H1 (cell line): Measurements from ENCODE around the gene PKMYT1. TPM values are rescaled to one million over a fixed set of nuclear protein-coding genes. Genes with fewer than 3 reads are reported as not detected.
A peak's percentile ranks its signal among the peaks of the same experiment; 100 is the strongest.

ENCODE experiments used
- CTCF ChIA-PET: fragments of 300-600 bp; sonication (Branson Sonifier 250); formaldehyde crosslinking; loops from one replicate; lab custom pipeline; 2021; ENCODE audit not compliant: partially characterized antibody; lab: Charles Lee
- POLR2A ChIA-PET: fragments of 300-600 bp; sonication (Branson Sonifier 250); formaldehyde crosslinking; loops from one replicate; lab custom pipeline; 2021; ENCODE audit warnings: inconsistent platforms; ENCODE audit not compliant: partially characterized antibody; lab: Charles Lee
- DNase-seq, 2 experiments: peaks; one replicate each; pipeline versions ENCODE4 v3.0.0 to v3.0.0-alpha.2; 2010 to 2022; ENCODE audit warnings: low spot score in 2 of 2, low read depth in 1 of 2, mixed read lengths in 1 of 2
- FAIRE-seq: peaks from 2 replicates; lab custom pipeline; 2011; peaks lifted over from hg19 to GRCh38; lab: Jason Lieb, UNC
- H2AFZ ChIP-seq: 2 replicates; pipeline ENCODE4 v1.8.1; 2012; ENCODE audit warnings: low read length, inconsistent platforms
- H2AK5ac ChIP-seq: 2 replicates; pipeline ENCODE4 v1.6.1; 2013; ENCODE audit warnings: low read depth, low read length
- H2BK120ac ChIP-seq: replicated peaks from 2 replicates; pipeline ENCODE3; 2013; ENCODE audit warnings: low read depth, low read length, inconsistent platforms
- H2BK12ac ChIP-seq: 2 replicates; pipeline ENCODE4 v1.6.1; 2013; ENCODE audit warnings: low read depth, low read length
- H2BK15ac ChIP-seq: 2 replicates; pipeline ENCODE4 v1.6.1; 2013; ENCODE audit warnings: low read length
- H2BK20ac ChIP-seq: 2 replicates; pipeline ENCODE4 v1.6.1; 2013; ENCODE audit warnings: low read length
- H2BK5ac ChIP-seq: 2 replicates; pipeline ENCODE4 v1.6.1; 2013; ENCODE audit warnings: low read depth, low read length
- H3K14ac ChIP-seq: 2 replicates; pipeline ENCODE4 v1.6.1; 2013; ENCODE audit warnings: inconsistent platforms; ENCODE audit not compliant: insufficient read length
- H3K18ac ChIP-seq: 2 replicates; pipeline ENCODE4 v1.6.1; 2013; ENCODE audit warnings: low read length; ENCODE audit errors: extremely low read depth
- H3K23ac ChIP-seq: 2 replicates; pipeline ENCODE4 v1.6.1; 2013; ENCODE audit warnings: inconsistent platforms; ENCODE audit not compliant: insufficient read length
- H3K23me2 ChIP-seq: 2 replicates; pipeline ENCODE4 v1.6.1; 2013; ENCODE audit warnings: low read depth, low read length
- H3K27ac ChIP-seq: 2 replicates; pipeline ENCODE4 v1.6.1; 2011; ENCODE audit warnings: low read depth, low read length, inconsistent platforms
- H3K27me3 ChIP-seq, 4 experiments: replicated peaks in 1 of 4; 1 replicate in 1 of 4; 2 replicates in 3 of 4; pipeline versions ENCODE4 v1.6.1 to v1.8.1; 2011 to 2013; ENCODE audit warnings: low read length in 3 of 4, mild to moderate bottlenecking in 3 of 4, inconsistent platforms in 2 of 4, mixed read lengths in 2 of 4, moderate library complexity in 1 of 4; ENCODE audit not compliant: control insufficient read depth in 3 of 4, insufficient read depth in 3 of 4; ENCODE audit errors: extremely low read depth in 1 of 4
- H3K36me3 ChIP-seq, 4 experiments: 2 replicates each; pipeline versions ENCODE4 v1.6.1 to v1.8.1; 2011 to 2013; ENCODE audit warnings: mild to moderate bottlenecking in 4 of 4, low read length in 3 of 4, moderate library complexity in 2 of 4, control low read depth in 1 of 4, inconsistent platforms in 1 of 4; ENCODE audit not compliant: insufficient read depth in 4 of 4, control insufficient read depth in 2 of 4
- H3K4ac ChIP-seq: replicated peaks from 2 replicates; pipeline ENCODE3; 2013; ENCODE audit warnings: low read length, low read depth, mixed read lengths, inconsistent platforms; ENCODE audit not compliant: insufficient read length
- H3K4me1 ChIP-seq, 4 experiments: replicated peaks in 1 of 4; 1 replicate in 1 of 4; 2 replicates in 3 of 4; pipeline versions ENCODE4 v1.6.1 to v1.8.1; 2011 to 2013; ENCODE audit warnings: low read length in 3 of 4, inconsistent platforms in 2 of 4, mixed read lengths in 1 of 4; ENCODE audit not compliant: insufficient read depth in 4 of 4, control insufficient read depth in 3 of 4
- H3K4me2 ChIP-seq, 2 experiments: 2 replicates each; pipeline versions ENCODE4 v1.6.1 to v1.8.1; 2011 to 2013; ENCODE audit warnings: low read depth in 2 of 2, low read length in 2 of 2, control low read depth in 1 of 2, inconsistent platforms in 1 of 2, mild to moderate bottlenecking in 1 of 2; ENCODE audit not compliant: insufficient read depth in 1 of 2
- H3K4me3 ChIP-seq, 4 experiments: fragments of 200-600, 300-600 bp in 1 of 4; sonication (generic), shearing (Covaris generic), sonication (Bioruptor Twin) in 1 of 4; 2 replicates each; pipeline versions ENCODE4 v1.5.1 to v1.8.1; 2011 to 2016; ENCODE audit warnings: low read length in 4 of 4, low read depth in 3 of 4, control low read depth in 2 of 4, inconsistent platforms in 2 of 4, mild to moderate bottlenecking in 2 of 4, mixed read lengths in 1 of 4, moderate library complexity in 1 of 4; ENCODE audit not compliant: insufficient read depth in 2 of 4; ENCODE audit errors: extremely low read depth in 1 of 4
- H3K56ac ChIP-seq: replicated peaks from 2 replicates; pipeline ENCODE3; 2013; ENCODE audit warnings: low read depth, mild to moderate bottlenecking, mixed read lengths, low read length, inconsistent platforms; ENCODE audit not compliant: insufficient read length
- H3K79me1 ChIP-seq: 2 replicates; pipeline ENCODE4 v1.6.1; 2013; ENCODE audit warnings: low read depth, low read length, control low read depth
- H3K79me2 ChIP-seq, 2 experiments: 2 replicates each; pipeline versions ENCODE4 v1.6.1 to v1.8.1; 2012 to 2013; ENCODE audit warnings: low read length in 2 of 2, mild to moderate bottlenecking in 2 of 2, inconsistent platforms in 1 of 2; ENCODE audit not compliant: insufficient read depth in 2 of 2, control insufficient read depth in 1 of 2
- H3K9ac ChIP-seq, 4 experiments: replicated peaks in 1 of 4; 1 replicate in 1 of 4; 2 replicates in 3 of 4; pipeline versions ENCODE4 v1.6.1 to v1.8.1; 2011 to 2013; ENCODE audit warnings: low read depth in 3 of 4, low read length in 3 of 4, control low read depth in 2 of 4, mild to moderate bottlenecking in 2 of 4, moderate library complexity in 2 of 4, inconsistent platforms in 1 of 4; ENCODE audit errors: extremely low read depth in 1 of 4
- H3K9me3 ChIP-seq, 2 experiments: 2 replicates each; pipeline versions ENCODE4 v1.6.1 to v1.8.1; 2012 to 2013; ENCODE audit warnings: mild to moderate bottlenecking in 2 of 2, moderate library complexity in 2 of 2, control low read depth in 1 of 2, inconsistent platforms in 1 of 2, low read depth in 1 of 2, low read length in 1 of 2, mixed read lengths in 1 of 2; ENCODE audit not compliant: insufficient read depth in 2 of 2
- H4K20me1 ChIP-seq, 2 experiments: replicated peaks in 1 of 2; 2 replicates each; pipeline versions ENCODE3 to v1.8.1; 2011 to 2013; ENCODE audit warnings: inconsistent platforms in 2 of 2, low read length in 2 of 2, mild to moderate bottlenecking in 1 of 2; ENCODE audit not compliant: insufficient read depth in 2 of 2, control insufficient read depth in 1 of 2
- H4K5ac ChIP-seq: 2 replicates; pipeline ENCODE4 v1.6.1; 2013; ENCODE audit warnings: low read length, low read depth, mixed read lengths, inconsistent platforms; ENCODE audit not compliant: insufficient read length
- H4K8ac ChIP-seq: 2 replicates; pipeline ENCODE4 v1.8.0; 2013; ENCODE audit warnings: mild to moderate bottlenecking, moderate library complexity, low read length, inconsistent platforms; ENCODE audit not compliant: insufficient read depth; ENCODE audit errors: extremely low read depth
- H4K91ac ChIP-seq: replicated peaks from 2 replicates; pipeline ENCODE3; 2013; ENCODE audit warnings: low read length, mixed read lengths, inconsistent platforms; ENCODE audit not compliant: insufficient read length
- BCL11A ChIP-seq, 2 experiments: IDR thresholded peaks; one replicate each; pipeline ENCODE4 v1.6.1; 2011; ENCODE audit warnings: low read depth in 2 of 2, low read length in 2 of 2, mild to moderate bottlenecking in 2 of 2
- CTCF ChIP-seq, 3 experiments: IDR thresholded peaks; 1 replicate in 2 of 3; 2 replicates in 1 of 3; pipeline versions ENCODE4 v1.5.1 to v1.6.1; 2011; ENCODE audit warnings: low read length in 3 of 3, mild to moderate bottlenecking in 3 of 3, inconsistent platforms in 2 of 3, low read depth in 1 of 3, moderate library complexity in 1 of 3; ENCODE audit not compliant: insufficient read depth in 1 of 3; ENCODE audit errors: control extremely low read depth in 1 of 3
- KDM4A ChIP-seq: IDR thresholded peaks from one replicate; pipeline ENCODE4 v1.7.1; 2012; ENCODE audit warnings: low read depth, mild to moderate bottlenecking, moderate library complexity, low read length, inconsistent platforms; ENCODE audit not compliant: severe bottlenecking
- MAFK ChIP-seq: IDR thresholded peaks from 2 replicates; pipeline ENCODE4 v1.6.1; 2012; ENCODE audit warnings: low read depth, mild to moderate bottlenecking, improper control_type of control experiment, low read length
- SIRT6 ChIP-seq: IDR thresholded peaks from one replicate; pipeline ENCODE4 v1.7.1; 2012; ENCODE audit warnings: low read length, inconsistent platforms
- SIX5 ChIP-seq: IDR thresholded peaks from 2 replicates; pipeline ENCODE4 v1.6.1; 2011; ENCODE audit warnings: mild to moderate bottlenecking, low read depth, low read length
- SP2 ChIP-seq: IDR thresholded peaks from 2 replicates; pipeline ENCODE4 v1.6.1; 2012; ENCODE audit warnings: mild to moderate bottlenecking, low read length, inconsistent platforms
- SRF ChIP-seq: IDR thresholded peaks from 2 replicates; pipeline ENCODE4 v1.6.1; 2011; ENCODE audit warnings: mild to moderate bottlenecking, low read depth, low read length, moderate library complexity
- WGBS, 2 experiments: shearing (Covaris generic) in 1 of 2; methylation state at CpG; one replicate each; pipeline versions ENCODE4 v1.1.6 to v1.1.7; 2013 to 2015; ENCODE audit warnings: low lambda C conversion rate in 2 of 2, mixed read lengths in 2 of 2, inconsistent platforms in 1 of 2, low coverage in 1 of 2, missing lambda C conversion rate in 1 of 2; ENCODE audit not compliant: insufficient replicate concordance in 2 of 2, insufficient coverage in 1 of 2, insufficient read length in 1 of 2; ENCODE audit errors: extremely low coverage in 1 of 2, missing lambda C conversion rate in 1 of 2; 5-methylcytosine and 5-hydroxymethylcytosine counted together
- polyA plus RNA-seq, 7 experiments: library from polyadenylated mRNA; depleted of rRNA in 3 of 7; stranded (reverse) in 5 of 7; unstranded in 2 of 7; fragments of >200 nt in 5 of 7; fragments of 200-250 nt in 2 of 7; gene quantifications; 1 replicate in 5 of 7; 2 replicates in 1 of 7; 4 replicates in 1 of 7; pipeline versions ENCODE4 v1.2.1 to v1.2.3, GENCODE V29; 2011 to 2013; ENCODE audit warnings: missing spikeins in 2 of 7, mixed read lengths in 2 of 7
- total RNA-seq: library from RNA; stranded (reverse); fragmentation: NEBNext Ultra II Directional; extraction: Animal tissue kit (Norgen Biotek cat#: 25700); gene quantifications from 2 replicates; pipeline ENCODE4 v1.2.1, GENCODE V29; 2021

PKMYT1 gene
- total and polyA plus RNA-seq, 2 of the 8 experiments (the other 6 are each of a cell fraction or from before 2014, with no cell fraction given): 74.7 to 85.2 TPM

- peaks cover 10 to 18% (median 11%) of the 10 kb centered on the region in 4 experiments; a peak in 6 of 8 replicates for H3K36me3 ChIP-seq
- H3K4ac ChIP-seq: peak within 1 kb of the TSS; percentile 74
- ChIA-PET CTCF (interaction anchor here (1.0 to 2.6 kb wide), 12 partner anchors 9 to 63 kb away, joined by 3 to 9 read pairs (median 6); partner anchors contain the start of gene TNFRSF12A), POLR2A (interaction anchor here (0.8 to 25.4 kb wide), 14 partner anchors 9 to 133 kb away, joined by 3 to 455 read pairs (median 4); partner anchors contain the start of genes CLDN6, FLYWCH1, HCFC1R1 and PKMYT1)
- H3K23ac ChIP-seq: no peak within 1 kb of the TSS
- H3K56ac ChIP-seq: peak within 1 kb of the TSS; percentile 80
- no peaks in the 10 kb centered on the region for H3K9me3 ChIP-seq
- H3K27me3 ChIP-seq: peaks cover 15 to 32% (median 23%) of the 10 kb centered on the region in 4 experiments; a peak in 6 of 7 replicates
- peak within 1 kb of the TSS; percentile 62 for H4K91ac ChIP-seq
- H3K14ac ChIP-seq: no peak within 1 kb of the TSS
- H3K18ac ChIP-seq: peak within 1 kb of the TSS; percentile 38
- no peak within 1 kb of the TSS for H2BK120ac ChIP-seq
- WGBS, 2 experiments: 5% methylated on average over 73 of the region's 98 CpGs; no CpG with 5 or more reads in 1 of the 2 experiments
- H2AK5ac ChIP-seq: no peak within 1 kb of the TSS
- peak within 1 kb of the TSS; percentile 61 to 94 (median 78) for H3K9ac ChIP-seq
- H2AFZ ChIP-seq: no peak within 1 kb of the TSS
- H4K5ac ChIP-seq: peak within 1 kb of the TSS; percentile 22
- peak in 1 of 2 experiments; percentile 95 for DNase-seq
- peak within 1 kb of the TSS; percentile 74 to 94 (median 80) for H3K4me3 ChIP-seq
- peak within 1 kb of the TSS; percentile 55; the same call in 1 of the 2 replicates for H2BK12ac ChIP-seq
- FAIRE-seq: no peak
- peak within 1 kb of the TSS; percentile 87 for H4K8ac ChIP-seq
- peaks cover 0 to 2% of the 10 kb centered on the region in 2 experiments; a peak in 1 of 4 replicates for H3K79me2 ChIP-seq
- H3K4me2 ChIP-seq: peak within 1 kb of the TSS; percentile 81 to 100
- H2BK15ac ChIP-seq: no peak within 1 kb of the TSS
- H2BK5ac ChIP-seq: peak within 1 kb of the TSS; percentile 52; the same call in 1 of the 2 replicates
- H2BK20ac ChIP-seq: no peak within 1 kb of the TSS
- peaks cover 9% of the 10 kb centered on the region for H3K79me1 ChIP-seq
- peaks cover 0 to 31% (median 15%) of the 10 kb centered on the region in 4 experiments; a peak in 6 of 7 replicates for H3K4me1 ChIP-seq
- peaks cover 17% of the 10 kb centered on the region for H3K23me2 ChIP-seq
- H3K27ac ChIP-seq: peak within 1 kb of the TSS; percentile 48; the same call in 1 of the 2 replicates
- peaks cover 17 to 26% of the 10 kb centered on the region in 2 experiments for H4K20me1 ChIP-seq
- TF ChIP-seq SIX5: no peak
- no peak for TF ChIP-seq MAFK
- peak; percentile 62 for TF ChIP-seq KDM4A
- TF ChIP-seq CTCF (IDR thresholded peaks at IDR 0.05; ENCODE audit: control extremely low read depth in 1 of 3, insufficient read depth in 1 of 3, low read depth in 1 of 3, low read length in 3 of 3): no peak
- no peak for TF ChIP-seq BCL11A (IDR thresholded peaks at IDR 0.05; ENCODE audit: low read depth in 2 of 2, low read length in 2 of 2)
- no peak for TF ChIP-seq SRF
- TF ChIP-seq SIRT6: no peak
- no peak for TF ChIP-seq SP2
Observed at GRCh38 chr16:2968738-2969544, 11.3 kb downstream of the PKMYT1 start, which contains the start of gene PAQR4. Gene PAQR4, plus strand, starts transcription at chr16:2969348. Its CDS starts 327 bp downstream, at chr16:2969675.
